GM19395 (cell line): ENCODE measurements around the gene IL1B.

Experiments used
- ATAC-seq: cut with Tn5 transposase; IDR thresholded peaks from one replicate; pipeline ENCODE4 v1.9.1; 2021; ENCODE audit warnings: mild to moderate bottlenecking, moderate library complexity; ENCODE audit not compliant: unreplicated experiment

Gene IL1B

DNA sequence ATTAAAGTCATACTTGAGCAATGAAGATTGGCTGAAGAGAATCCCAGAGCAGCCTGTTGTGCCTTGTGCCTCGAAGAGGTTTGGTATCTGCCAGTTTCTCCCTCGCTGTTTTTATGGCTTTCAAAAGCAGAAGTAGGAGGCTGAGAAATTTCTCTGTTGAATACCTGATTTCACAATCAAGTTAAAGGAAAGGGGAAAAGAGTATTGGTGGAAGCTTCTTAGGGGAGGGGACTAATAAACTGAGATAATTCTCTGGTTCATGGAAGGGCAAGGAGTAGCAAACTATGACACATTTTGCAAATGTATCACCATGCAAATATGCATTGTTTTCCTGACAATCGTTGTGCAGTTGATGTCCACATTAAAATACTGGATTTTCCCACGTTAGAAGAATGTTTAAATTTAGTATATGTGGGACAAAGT, at the start of gene IL1B:
Gene IL1B, minus strand, starts transcription at position 85 of the 423 bp plus-strand sequence. CDS start 550 bp downstream, outside the sequence.
- ATAC-seq, result no peak

- no peak for ATAC-seq
Measured at GRCh38 chr2:112886291-112886690, 49.7 kb upstream of the IL1B start.

GRCh38 chr2:112885506-112885902, 48.9 kb upstream of the IL1B start:
- ATAC-seq, result no peak

DNA sequence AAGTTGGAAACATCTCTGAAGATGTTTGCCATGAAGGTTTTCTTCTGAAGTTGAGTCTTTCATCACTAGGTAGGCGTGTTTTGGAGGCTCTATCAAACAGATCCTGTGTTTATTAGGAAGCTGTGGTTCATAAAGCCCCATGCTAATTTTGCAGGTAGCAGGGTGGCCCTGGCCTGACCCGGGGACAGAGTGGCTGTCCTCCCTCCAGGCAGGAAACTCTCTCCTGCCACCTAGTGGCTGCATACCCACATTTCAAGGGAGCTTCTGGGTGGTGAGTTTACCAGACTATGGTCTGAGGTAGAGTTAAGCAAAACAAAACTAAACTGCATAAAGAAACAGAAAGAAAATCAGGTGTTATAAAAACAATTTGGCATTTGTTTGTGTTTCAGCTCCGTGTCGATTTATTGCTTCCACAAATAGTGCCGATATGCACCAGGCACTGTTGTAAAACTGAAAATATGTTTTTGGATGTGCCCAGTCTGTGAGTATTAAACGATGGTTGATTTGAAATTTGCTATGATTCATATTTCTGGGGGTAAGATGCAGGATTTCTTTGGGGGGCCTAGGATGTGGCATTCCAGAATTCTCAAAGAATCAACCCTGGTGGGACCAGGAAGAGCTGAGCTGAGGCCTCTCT, 48.4 kb upstream of the IL1B start:
- peak; percentile 53 for ATAC-seq

GRCh38 chr2:112883669-112884068, 47.1 kb upstream of the IL1B start:
- no peak for ATAC-seq

GRCh38 chr2:112881217-112881985, 44.8 kb upstream of the IL1B start:
- ATAC-seq, result peak; percentile 83

- no peak for ATAC-seq
Measured at GRCh38 chr2:112880696-112881095, 44.1 kb upstream of the IL1B start.

DNA sequence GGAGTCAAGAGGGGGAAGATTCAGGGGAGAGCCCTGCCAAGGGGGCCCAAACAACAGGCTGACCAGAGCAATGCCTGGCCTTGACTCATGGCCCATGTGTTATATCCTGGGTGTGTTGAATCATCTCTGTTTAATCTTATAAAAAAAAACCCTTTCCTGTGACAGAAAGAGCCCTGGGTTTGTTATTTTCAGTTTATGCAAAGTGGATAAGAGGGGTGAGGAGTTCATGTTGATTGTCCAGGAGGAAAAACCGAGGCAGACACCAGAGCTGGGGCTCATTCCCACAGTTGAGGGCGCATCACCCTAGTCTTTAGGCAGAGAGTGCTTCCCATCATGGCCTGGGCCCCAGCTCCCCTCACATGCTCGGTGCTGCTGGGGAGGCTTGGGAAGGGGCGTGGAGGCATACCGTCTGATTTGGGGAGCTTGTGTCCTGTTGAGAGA, 43.5 kb upstream of the IL1B start:
- ATAC-seq, result no peak

- ATAC-seq, result no peak
Measured at GRCh38 chr2:112879491-112880041, 43.0 kb upstream of the IL1B start.

DNA sequence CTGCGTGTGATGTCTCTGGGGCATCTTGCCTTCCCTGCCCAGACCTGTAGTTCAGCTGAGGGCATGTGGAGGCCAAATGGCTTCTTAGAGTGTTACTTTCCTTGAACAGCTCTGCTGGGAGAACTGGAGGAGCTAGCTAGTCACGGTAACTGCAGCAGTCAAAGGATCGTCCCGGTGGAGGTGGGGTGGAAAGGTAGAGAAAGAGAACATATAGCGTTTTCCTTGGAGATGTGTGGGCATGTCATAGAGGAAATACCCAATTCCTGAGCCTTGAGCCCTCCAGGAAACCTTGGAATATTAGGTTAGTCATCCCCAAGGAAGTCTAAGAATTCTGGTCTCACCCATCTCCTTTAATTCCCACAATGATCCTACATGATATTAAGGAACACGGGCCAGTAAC, 40.8 kb upstream of the IL1B start:
- no peak for ATAC-seq

- ATAC-seq, result no peak
Measured at GRCh38 chr2:112876971-112877361, 40.4 kb upstream of the IL1B start.

DNA sequence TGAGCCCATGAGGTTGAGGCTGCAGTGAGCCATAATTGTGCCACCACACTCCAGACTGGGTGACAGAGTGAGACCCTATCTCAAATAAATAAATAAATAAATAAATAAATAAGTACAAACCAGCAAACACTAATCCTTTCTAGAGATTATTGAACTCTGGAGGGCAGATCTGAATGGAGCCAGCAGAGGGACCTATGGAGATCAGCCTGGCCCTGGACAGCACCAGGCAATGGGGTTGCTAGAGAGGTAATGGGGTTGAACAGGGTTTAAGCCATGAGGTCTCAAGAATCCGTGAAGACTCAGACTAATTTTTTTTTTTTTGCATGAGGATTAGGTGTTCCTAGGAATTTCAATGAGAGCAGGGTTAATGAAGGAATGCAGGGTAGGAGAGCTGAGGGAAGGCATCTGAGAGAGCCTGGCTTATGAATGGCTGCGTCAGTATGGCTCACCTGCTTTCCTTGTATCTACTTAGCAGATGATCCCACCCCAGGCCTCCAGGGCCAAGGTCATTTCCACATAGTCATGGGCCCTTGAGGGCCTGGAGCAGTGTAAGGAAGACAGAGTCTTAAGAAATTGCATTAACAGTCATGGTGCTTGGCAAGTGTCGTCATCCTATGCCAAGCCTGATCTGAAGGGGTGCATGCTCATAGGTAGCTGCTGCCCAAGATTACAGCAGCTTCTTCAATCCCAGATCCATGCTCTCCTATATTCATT, 39.8 kb upstream of the IL1B start:
- ATAC-seq, result no peak

- ATAC-seq, result no peak
Measured at GRCh38 chr2:112870841-112871835, 34.6 kb upstream of the IL1B start.

DNA sequence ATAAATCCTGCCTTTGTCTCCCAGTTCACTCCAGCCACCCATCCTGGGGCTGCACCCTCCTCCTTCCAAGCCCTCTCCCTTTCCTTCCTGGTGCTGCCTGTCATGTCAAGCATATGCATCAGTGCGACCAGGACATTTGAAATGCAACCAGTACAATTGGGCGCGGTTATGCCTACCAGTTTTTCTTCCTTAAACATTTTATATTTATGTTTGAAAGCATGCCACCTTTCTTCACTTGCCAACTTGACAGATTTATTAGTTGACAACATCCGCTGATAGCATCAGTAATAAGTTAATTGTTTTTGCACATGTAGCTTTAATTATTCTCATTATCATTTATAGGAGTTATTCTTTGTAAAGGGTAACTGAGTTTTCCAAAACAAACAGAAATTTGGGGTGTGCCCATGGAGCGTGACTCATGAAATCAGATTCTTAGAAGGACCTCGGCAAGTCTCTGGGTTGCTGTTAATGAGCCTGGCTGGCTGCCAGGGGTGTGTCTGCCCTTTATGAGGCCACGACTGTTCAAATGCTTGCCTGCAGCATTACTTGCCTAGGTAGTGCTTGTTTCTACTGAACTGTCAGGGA, 32.8 kb upstream of the IL1B start:
- no peak for ATAC-seq

GRCh38 chr2:112867701-112868631, 31.4 kb upstream of the IL1B start:
- ATAC-seq, result no peak

- ATAC-seq, result no peak
Measured at GRCh38 chr2:112866128-112866835, 29.7 kb upstream of the IL1B start.

- ATAC-seq, result no peak
Measured at GRCh38 chr2:112864072-112864471, 27.5 kb upstream of the IL1B start.
